ENCODE results near the gene PRR16. TPM values are rescaled to one million over a fixed set of nuclear protein-coding genes. Genes with fewer than 3 reads are reported as not detected.

PRR16 gene
- total and polyA plus RNA-seq, 2 experiments from 2014 or later = 15.3 to 16.1 TPM

DNA sequence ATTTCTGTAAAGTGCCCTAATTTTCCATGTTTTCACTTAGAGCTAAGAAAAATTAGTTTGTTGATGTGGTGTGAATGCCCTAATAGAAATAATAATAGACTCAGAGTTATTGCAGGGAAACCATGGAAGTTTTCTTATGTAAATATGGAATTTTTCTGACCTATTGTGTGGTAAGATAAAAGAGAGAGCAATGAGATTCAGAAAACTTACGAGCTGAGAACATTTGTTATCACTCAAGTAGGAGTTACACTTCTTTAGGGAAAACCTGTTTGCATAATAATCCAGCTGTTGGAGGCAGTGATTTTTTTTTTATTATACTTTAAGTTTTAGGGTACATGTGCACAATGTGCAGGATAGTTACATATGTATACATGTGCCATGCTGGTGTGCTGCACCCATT, 39.2 kb downstream of the PRR16 start:
- no peaks in the 10 kb centered on the region for H3K4me1 ChIP-seq (ENCODE audit: insufficient read depth)
- 65% methylated on average over 1 of the region's 1 CpG for WGBS (ENCODE audit: low lambda C conversion rate, missing lambda C conversion rate)
- TF ChIP-seq, protein P1, sequence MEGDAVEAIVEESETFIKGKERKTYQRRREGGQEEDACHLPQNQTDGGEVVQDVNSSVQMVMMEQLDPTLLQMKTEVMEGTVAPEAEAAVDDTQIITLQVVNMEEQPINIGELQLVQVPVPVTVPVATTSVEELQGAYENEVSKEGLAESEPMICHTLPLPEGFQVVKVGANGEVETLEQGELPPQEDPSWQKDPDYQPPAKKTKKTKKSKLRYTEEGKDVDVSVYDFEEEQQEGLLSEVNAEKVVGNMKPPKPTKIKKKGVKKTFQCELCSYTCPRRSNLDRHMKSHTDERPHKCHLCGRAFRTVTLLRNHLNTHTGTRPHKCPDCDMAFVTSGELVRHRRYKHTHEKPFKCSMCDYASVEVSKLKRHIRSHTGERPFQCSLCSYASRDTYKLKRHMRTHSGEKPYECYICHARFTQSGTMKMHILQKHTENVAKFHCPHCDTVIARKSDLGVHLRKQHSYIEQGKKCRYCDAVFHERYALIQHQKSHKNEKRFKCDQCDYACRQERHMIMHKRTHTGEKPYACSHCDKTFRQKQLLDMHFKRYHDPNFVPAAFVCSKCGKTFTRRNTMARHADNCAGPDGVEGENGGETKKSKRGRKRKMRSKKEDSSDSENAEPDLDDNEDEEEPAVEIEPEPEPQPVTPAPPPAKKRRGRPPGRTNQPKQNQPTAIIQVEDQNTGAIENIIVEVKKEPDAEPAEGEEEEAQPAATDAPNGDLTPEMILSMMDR (IDR thresholded peaks at IDR 0.05; ENCODE audit: poor library complexity) = no peak
- no peak for TF ChIP-seq EZH2 (IDR thresholded peaks at IDR 0.05; ENCODE audit: borderline replicate concordance)
- no peak for TF ChIP-seq EZH2phosphoT487 (IDR thresholded peaks at IDR 0.05; ENCODE audit: low read depth, severe bottlenecking, unreplicated experiment)
- no peaks in the 10 kb centered on the region for H4K20me1 ChIP-seq (ENCODE audit: insufficient read depth, poor library complexity, severe bottlenecking)
- no peaks in the 10 kb centered on the region for H3K9me2 ChIP-seq (replicated peaks; ENCODE audit: insufficient read depth)
- no peaks in the 10 kb centered on the region for H3K27me3 ChIP-seq
- no peak overlapping the region for H3K4me3 ChIP-seq
- DNase-seq (ENCODE audit: low spot score) = no peak
- H3K4me2 ChIP-seq = no peak overlapping the region
- no peaks in the 10 kb centered on the region for H3K79me2 ChIP-seq
- no peaks in the 10 kb centered on the region for H3K36me3 ChIP-seq (replicated peaks; ENCODE audit: insufficient read depth, low read depth)
- H2AFZ ChIP-seq = no peak overlapping the region
- no peak overlapping the region for H3K27ac ChIP-seq
- no peaks in the 10 kb centered on the region for H3K9me3 ChIP-seq (ENCODE audit: low read depth)

DNA sequence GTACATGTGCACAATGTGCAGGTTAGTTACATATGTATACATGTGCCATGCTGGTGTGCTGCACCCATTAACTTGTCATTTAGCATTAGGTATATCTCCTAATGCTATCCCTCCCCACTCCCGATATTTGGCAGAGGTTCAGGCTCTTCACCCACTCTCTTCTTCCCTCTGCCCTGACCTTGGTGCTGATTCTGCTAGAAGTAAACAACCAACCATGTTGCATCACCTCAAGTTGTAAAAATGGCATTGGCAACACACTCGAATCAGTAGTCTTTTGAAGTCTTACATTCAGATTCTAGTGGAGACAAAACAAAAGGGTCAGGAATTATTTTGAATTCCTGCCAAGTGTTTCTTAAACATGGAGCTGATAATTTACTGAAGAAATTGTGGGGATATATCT, 40.0 kb downstream of the PRR16 start:
- no peak overlapping the region for H3K4me3 ChIP-seq
- H3K27me3 ChIP-seq = no peaks in the 10 kb centered on the region
- no peaks in the 10 kb centered on the region for H3K36me3 ChIP-seq (replicated peaks; ENCODE audit: insufficient read depth, low read depth)
- H3K4me1 ChIP-seq (ENCODE audit: insufficient read depth) = no peaks in the 10 kb centered on the region
- H3K9me3 ChIP-seq (ENCODE audit: low read depth) = no peaks in the 10 kb centered on the region
- no peak for DNase-seq (ENCODE audit: low spot score)
- no peaks in the 10 kb centered on the region for H3K79me2 ChIP-seq
- no peaks in the 10 kb centered on the region for H3K9me2 ChIP-seq (replicated peaks; ENCODE audit: insufficient read depth)
- no peak overlapping the region for H3K27ac ChIP-seq
- H4K20me1 ChIP-seq (ENCODE audit: insufficient read depth, poor library complexity, severe bottlenecking) = no peaks in the 10 kb centered on the region
- TF ChIP-seq EZH2phosphoT487 (IDR thresholded peaks at IDR 0.05; ENCODE audit: low read depth, severe bottlenecking, unreplicated experiment) = no peak
- TF ChIP-seq, protein P1 (IDR thresholded peaks at IDR 0.05; ENCODE audit: poor library complexity) = no peak
- TF ChIP-seq EZH2 (IDR thresholded peaks at IDR 0.05; ENCODE audit: borderline replicate concordance) = no peak
- 84% methylated on average over 2 of the region's 2 CpGs for WGBS (ENCODE audit: low lambda C conversion rate, missing lambda C conversion rate)
- H2AFZ ChIP-seq = no peak overlapping the region
- H3K4me2 ChIP-seq = no peak overlapping the region

DNA sequence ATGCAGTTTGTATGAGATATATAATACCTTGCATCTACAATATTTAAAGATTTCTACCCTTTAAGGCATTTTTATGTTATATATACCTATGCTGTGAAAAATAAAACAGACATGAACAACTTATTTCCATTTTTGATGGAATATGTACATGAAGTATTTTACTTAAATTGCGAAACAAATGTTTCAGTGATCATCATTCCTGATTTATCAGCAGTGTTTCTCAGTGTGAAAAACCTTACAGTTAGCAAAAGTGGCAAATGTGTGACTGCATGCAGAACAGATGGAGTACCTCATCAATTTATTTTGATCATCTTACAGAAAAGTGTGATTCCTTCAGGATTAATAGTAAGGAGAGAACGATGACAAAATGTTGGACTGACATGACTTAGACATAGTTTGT, 43.1 kb downstream of the PRR16 start:
- H3K4me1 ChIP-seq (ENCODE audit: insufficient read depth) = peaks cover 5% of the 10 kb centered on the region
- DNase-seq (ENCODE audit: low spot score) = no peak
- H3K79me2 ChIP-seq = peaks cover 2% of the 10 kb centered on the region
- no peaks in the 10 kb centered on the region for H3K36me3 ChIP-seq (replicated peaks; ENCODE audit: insufficient read depth, low read depth)
- WGBS (ENCODE audit: low lambda C conversion rate, missing lambda C conversion rate) = 83% methylated on average over 2 of the region's 2 CpGs
- no peaks in the 10 kb centered on the region for H3K9me2 ChIP-seq (replicated peaks; ENCODE audit: insufficient read depth)
- peak overlapping the region; percentile 24 for H3K4me2 ChIP-seq
- TF ChIP-seq EZH2phosphoT487 (IDR thresholded peaks at IDR 0.05; ENCODE audit: low read depth, severe bottlenecking, unreplicated experiment) (no peak), EZH2 (IDR thresholded peaks at IDR 0.05; ENCODE audit: borderline replicate concordance) (no peak)
- TF ChIP-seq, protein P1 (IDR thresholded peaks at IDR 0.05; ENCODE audit: poor library complexity) = no peak
- H3K4me3 ChIP-seq = no peak overlapping the region
- H3K27ac ChIP-seq = no peak overlapping the region
- no peaks in the 10 kb centered on the region for H4K20me1 ChIP-seq (ENCODE audit: insufficient read depth, poor library complexity, severe bottlenecking)
- H3K27me3 ChIP-seq = no peaks in the 10 kb centered on the region
- H2AFZ ChIP-seq = no peak overlapping the region
- H3K9me3 ChIP-seq (ENCODE audit: low read depth) = no peaks in the 10 kb centered on the region
